NCI-H128 (cell line): Measurements from ENCODE around the gene XYLT1.

Experiments used
- DNase-seq: peaks from one replicate; lab custom pipeline; 2025; ENCODE audit not compliant: unreplicated experiment; lab: John Stamatoyannopoulos, UW

Gene XYLT1

GRCh38 chr16:17160920-17161431 is 309.8 kb downstream of the XYLT1 start:
- DNase-seq = no peak

- DNase-seq = no peak
Measured at GRCh38 chr16:17160285-17160853, 310.4 kb downstream of the XYLT1 start.

- DNase-seq = no peak
Measured at GRCh38 chr16:17159617-17160016, 311.1 kb downstream of the XYLT1 start.

- DNase-seq = no peak
Measured at GRCh38 chr16:17155936-17156335, 314.8 kb downstream of the XYLT1 start.

- DNase-seq = no peak
Measured at GRCh38 chr16:17155485-17155884, 315.3 kb downstream of the XYLT1 start.

GRCh38 chr16:17154981-17155380 is 315.8 kb downstream of the XYLT1 start:
- DNase-seq = no peak

GRCh38 chr16:17152311-17152710 is 318.4 kb downstream of the XYLT1 start:
- DNase-seq = no peak

GRCh38 chr16:17151335-17151734 is 319.4 kb downstream of the XYLT1 start:
- no peak for DNase-seq

- no peak for DNase-seq
Measured at GRCh38 chr16:17149904-17150483, 320.8 kb downstream of the XYLT1 start.

GRCh38 chr16:17147942-17148341 is 322.8 kb downstream of the XYLT1 start:
- DNase-seq = no peak

- no peak for DNase-seq
Measured at GRCh38 chr16:17145029-17145428, 325.7 kb downstream of the XYLT1 start.

- no peak for DNase-seq
Measured at GRCh38 chr16:17144431-17144830, 326.3 kb downstream of the XYLT1 start.

GRCh38 chr16:17143546-17144419 is 327.0 kb downstream of the XYLT1 start:
- DNase-seq = no peak

GRCh38 chr16:17138801-17139200 is 332.0 kb downstream of the XYLT1 start:
- no peak for DNase-seq

- DNase-seq = no peak
Measured at GRCh38 chr16:17135439-17135838, 335.3 kb downstream of the XYLT1 start.

GRCh38 chr16:17134586-17134985 is 336.2 kb downstream of the XYLT1 start:
- no peak for DNase-seq

- no peak for DNase-seq
Measured at GRCh38 chr16:17133851-17134250, 336.9 kb downstream of the XYLT1 start.

- DNase-seq = no peak
Measured at GRCh38 chr16:17131351-17131750, 339.4 kb downstream of the XYLT1 start.

GRCh38 chr16:17130733-17131132 is 340.0 kb downstream of the XYLT1 start:
- DNase-seq = no peak

GRCh38 chr16:17129971-17130370 is 340.8 kb downstream of the XYLT1 start:
- DNase-seq = no peak

- no peak for DNase-seq
Measured at GRCh38 chr16:17128791-17129190, 342.0 kb downstream of the XYLT1 start.

- no peak for DNase-seq
Measured at GRCh38 chr16:17126156-17126555, 344.6 kb downstream of the XYLT1 start.
